Trophoblast cell (in vitro differentiated cells and primary cell): ENCODE data around the gene PLSCR4.

ENCODE experiments used
- DNase-seq, 2 donors: peaks; one replicate each; pipeline ENCODE4 v3.0.0-alpha.2; 2016
- H2AFZ ChIP-seq: 2 replicates; pipeline ENCODE4 v1.6.1; 2013; ENCODE audit warnings: low read length, moderate library complexity, mild to moderate bottlenecking; ENCODE audit not compliant: insufficient read depth, poor library complexity
- H2AK5ac ChIP-seq: 2 replicates; pipeline ENCODE4 v1.6.1; 2013; ENCODE audit warnings: mild to moderate bottlenecking, low read length
- H2BK120ac ChIP-seq: 2 replicates; pipeline ENCODE4 v1.6.1; 2013; ENCODE audit warnings: low read length, mild to moderate bottlenecking, moderate library complexity; ENCODE audit not compliant: insufficient read depth, poor library complexity
- H2BK12ac ChIP-seq: 2 replicates; pipeline ENCODE4 v1.6.1; 2013; ENCODE audit warnings: mild to moderate bottlenecking, low read length, moderate library complexity
- H2BK5ac ChIP-seq: 2 replicates; pipeline ENCODE4 v1.6.1; 2013; ENCODE audit warnings: low read length, low read depth, moderate library complexity, mild to moderate bottlenecking; ENCODE audit not compliant: poor library complexity
- H3K14ac ChIP-seq: 2 replicates; pipeline ENCODE4 v1.6.1; 2013; ENCODE audit warnings: mild to moderate bottlenecking, low read length
- H3K18ac ChIP-seq: 2 replicates; pipeline ENCODE4 v1.6.1; 2013; ENCODE audit warnings: mild to moderate bottlenecking, low read length
- H3K23ac ChIP-seq: 2 replicates; pipeline ENCODE4 v1.6.1; 2013; ENCODE audit warnings: low read length
- H3K27ac ChIP-seq: 2 replicates; pipeline ENCODE4 v1.5.1; 2013; ENCODE audit warnings: low read depth, mild to moderate bottlenecking, inconsistent platforms, low read length, moderate library complexity
- H3K27me3 ChIP-seq: 2 replicates; pipeline ENCODE4 v1.6.1; 2013; ENCODE audit warnings: inconsistent platforms, mild to moderate bottlenecking, low read length, moderate library complexity; ENCODE audit not compliant: insufficient read depth
- H3K36me3 ChIP-seq, 2 experiments: 1 replicate in 1 of 2; 2 replicates in 1 of 2; pipeline ENCODE4 v1.6.1; 2013; ENCODE audit warnings: low read length in 2 of 2, mild to moderate bottlenecking in 2 of 2, moderate library complexity in 1 of 2; ENCODE audit not compliant: insufficient read depth in 2 of 2, control insufficient read depth in 1 of 2
- H3K4ac ChIP-seq: 2 replicates; pipeline ENCODE4 v1.6.1; 2013; ENCODE audit warnings: low read depth, mild to moderate bottlenecking, low read length, moderate library complexity
- H3K4me1 ChIP-seq, 2 experiments: 1 replicate in 1 of 2; 2 replicates in 1 of 2; pipeline ENCODE4 v1.6.1; 2013; ENCODE audit warnings: low read length in 2 of 2, mild to moderate bottlenecking in 2 of 2, moderate library complexity in 1 of 2; ENCODE audit not compliant: insufficient read depth in 2 of 2, control insufficient read depth in 1 of 2
- H3K4me2 ChIP-seq: 2 replicates; pipeline ENCODE4 v1.6.1; 2013; ENCODE audit warnings: inconsistent platforms, mild to moderate bottlenecking, low read length, moderate library complexity
- H3K4me3 ChIP-seq: 2 replicates; pipeline ENCODE4 v1.5.1; 2013; ENCODE audit warnings: mild to moderate bottlenecking, low read depth, low read length, inconsistent platforms
- H3K79me1 ChIP-seq: one replicate; pipeline ENCODE4 v1.6.1; 2013; ENCODE audit warnings: low read length
- H3K79me2 ChIP-seq: 2 replicates; pipeline ENCODE4 v1.6.1; 2013; ENCODE audit warnings: low read length, mild to moderate bottlenecking; ENCODE audit not compliant: control insufficient read depth, insufficient read depth, poor library complexity
- H3K9ac ChIP-seq: 2 replicates; pipeline ENCODE4 v1.6.1; 2013; ENCODE audit warnings: mild to moderate bottlenecking, low read length
- H3K9me3 ChIP-seq: 2 replicates; pipeline ENCODE4 v1.6.1; 2013; ENCODE audit warnings: low read depth, mild to moderate bottlenecking, control low read depth, inconsistent platforms, low read length; ENCODE audit not compliant: insufficient read depth
- H4K12ac ChIP-seq: 2 replicates; pipeline ENCODE4 v1.6.1; 2013; ENCODE audit warnings: low read depth, mild to moderate bottlenecking, low read length, moderate library complexity
- H4K8ac ChIP-seq: 2 replicates; pipeline ENCODE4 v1.6.1; 2013; ENCODE audit warnings: low read depth, mild to moderate bottlenecking, low read length, moderate library complexity
- H4K91ac ChIP-seq: one replicate; pipeline ENCODE4 v1.6.1; 2013; ENCODE audit warnings: low read depth, mild to moderate bottlenecking, low read length, moderate library complexity
- WGBS: extraction: QIAGEN DNeasy Blood & Tissue Kit; methylation state at CpG from one replicate; pipeline ENCODE4 v1.1.7; 2013; ENCODE audit warnings: missing lambda C conversion rate; ENCODE audit not compliant: insufficient read length, insufficient coverage; ENCODE audit errors: extremely low coverage; 5-methylcytosine and 5-hydroxymethylcytosine counted together

Gene PLSCR4

GRCh38 chr3:146164506-146164905 lies 86.4 kb downstream of the PLSCR4 start:
- H3K23ac ChIP-seq = no peak overlapping the region
- H3K79me2 ChIP-seq = peaks cover 9% of the 10 kb centered on the region
- H2BK5ac ChIP-seq = no peak overlapping the region
- H2AK5ac ChIP-seq = peak overlapping the region; percentile 59
- H3K27ac ChIP-seq = no peak overlapping the region
- peak overlapping the region; percentile 15 for H3K14ac ChIP-seq
- H3K27me3 ChIP-seq = no peaks in the 10 kb centered on the region
- H3K4me3 ChIP-seq = no peak overlapping the region
- H3K36me3 ChIP-seq = no peaks in the 10 kb centered on the region
- DNase-seq = no peak
- H3K4me2 ChIP-seq = no peak overlapping the region
- H3K4ac ChIP-seq = no peak overlapping the region
- H3K4me1 ChIP-seq = peaks cover 3 to 10% of the 10 kb centered on the region in 2 experiments
- H2BK120ac ChIP-seq = peak overlapping the region; percentile 17
- H4K12ac ChIP-seq = no peak overlapping the region
- H3K9me3 ChIP-seq = no peaks in the 10 kb centered on the region
- peaks cover 16% of the 10 kb centered on the region for H3K79me1 ChIP-seq
- H3K18ac ChIP-seq = no peak overlapping the region
- H3K9ac ChIP-seq = no peak overlapping the region
- no peak overlapping the region for H4K91ac ChIP-seq
- H4K8ac ChIP-seq = no peak overlapping the region
- peak overlapping the region; percentile 30 for H2BK12ac ChIP-seq
- no peak overlapping the region for H2AFZ ChIP-seq

- Histone ChIP-seq H2AFZ (no peak overlapping the region), H3K79me1 (peaks cover 16% of the 10 kb centered on the region), H3K27ac (no peak overlapping the region), H3K9me3 (no peaks in the 10 kb centered on the region), H3K4me1 (peaks cover 3 to 10% of the 10 kb centered on the region in 2 experiments), H3K79me2 (peaks cover 9% of the 10 kb centered on the region), H3K18ac (no peak overlapping the region), H3K9ac (no peak overlapping the region), H2BK12ac (no peak overlapping the region), H3K23ac (no peak overlapping the region), H4K8ac (no peak overlapping the region), H4K91ac (no peak overlapping the region), H2BK5ac (no peak overlapping the region), H3K4ac (no peak overlapping the region), H3K27me3 (no peaks in the 10 kb centered on the region), H3K4me3 (no peak overlapping the region), H3K36me3 (no peaks in the 10 kb centered on the region), H2BK120ac (no peak overlapping the region), H2AK5ac (peak overlapping the region; percentile 59), H3K4me2 (no peak overlapping the region), H4K12ac (no peak overlapping the region), H3K14ac (no peak overlapping the region)
- no peak for DNase-seq
Measured at GRCh38 chr3:146164071-146164470, 86.8 kb downstream of the PLSCR4 start.

GRCh38 chr3:146163584-146163983 lies 87.3 kb downstream of the PLSCR4 start:
- Histone ChIP-seq H2AK5ac (no peak overlapping the region), H2BK12ac (no peak overlapping the region), H3K27ac (no peak overlapping the region), H4K8ac (no peak overlapping the region), H2BK5ac (no peak overlapping the region), H2AFZ (no peak overlapping the region), H3K79me2 (peaks cover 10% of the 10 kb centered on the region), H3K4me3 (no peak overlapping the region), H3K23ac (no peak overlapping the region), H4K91ac (no peak overlapping the region), H3K4me1 (peaks cover 3 to 10% of the 10 kb centered on the region in 2 experiments), H2BK120ac (no peak overlapping the region), H4K12ac (no peak overlapping the region), H3K36me3 (no peaks in the 10 kb centered on the region), H3K79me1 (peaks cover 16% of the 10 kb centered on the region), H3K4me2 (no peak overlapping the region), H3K27me3 (no peaks in the 10 kb centered on the region), H3K18ac (no peak overlapping the region), H3K4ac (no peak overlapping the region), H3K9ac (no peak overlapping the region), H3K9me3 (no peaks in the 10 kb centered on the region), H3K14ac (no peak overlapping the region)
- WGBS = no CpG with 5 or more reads among the region's 2 CpGs
- peak in 1 of 2 donors; percentile 90 for DNase-seq

DNA sequence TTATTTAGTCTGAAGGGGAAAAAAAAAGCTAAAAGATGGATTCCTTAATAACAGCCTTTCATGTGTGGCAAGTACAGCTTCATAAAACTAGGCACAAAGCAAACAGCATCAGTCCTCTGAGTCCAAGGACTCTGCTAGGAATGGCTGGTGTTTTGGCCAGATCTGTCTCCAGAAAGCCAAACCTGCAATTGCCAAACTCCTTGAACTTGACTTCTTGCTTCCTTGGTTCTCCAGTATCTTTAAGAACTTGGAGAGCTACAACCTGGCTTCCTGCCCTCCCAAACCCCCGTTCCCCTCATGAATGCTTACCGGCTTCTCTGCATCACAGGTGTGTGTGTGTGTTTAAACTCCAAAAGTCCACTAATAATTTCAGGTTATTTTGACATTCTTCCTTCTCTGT lies 88.3 kb downstream of the PLSCR4 start:
- DNase-seq = no peak

More for the DNA sequence above, 88.3 kb downstream of the PLSCR4 start:
- no peaks in the 10 kb centered on the region for H3K27me3 ChIP-seq
- H3K4ac ChIP-seq = no peak overlapping the region
- no peak overlapping the region for H3K14ac ChIP-seq
- H4K8ac ChIP-seq = no peak overlapping the region
- H2BK5ac ChIP-seq = no peak overlapping the region
- H2BK12ac ChIP-seq = no peak overlapping the region
- no peak overlapping the region for H2BK120ac ChIP-seq
- no peak overlapping the region for H3K18ac ChIP-seq
- H3K4me1 ChIP-seq = peaks cover 3 to 10% of the 10 kb centered on the region in 2 experiments
- H2AFZ ChIP-seq = no peak overlapping the region
- no peak overlapping the region for H3K23ac ChIP-seq
- H2AK5ac ChIP-seq = no peak overlapping the region
- H3K4me2 ChIP-seq = no peak overlapping the region
- no peak overlapping the region for H4K91ac ChIP-seq
- no peak overlapping the region for H3K9ac ChIP-seq
- H3K79me2 ChIP-seq = peaks cover 10% of the 10 kb centered on the region
- H3K4me3 ChIP-seq = no peak overlapping the region
- WGBS = no CpG with 5 or more reads among the region's 2 CpGs
- H4K12ac ChIP-seq = no peak overlapping the region
- H3K9me3 ChIP-seq = no peaks in the 10 kb centered on the region
- no peak overlapping the region for H3K27ac ChIP-seq
- H3K79me1 ChIP-seq = peaks cover 16% of the 10 kb centered on the region
- no peaks in the 10 kb centered on the region for H3K36me3 ChIP-seq
